ENCODE measurements around the gene DNAJC21. TPM values are rescaled to one million over a fixed set of nuclear protein-coding genes. Genes with fewer than 3 reads are reported as not detected.
"Not testable (repeated sequence)": the region's sequence is repeated elsewhere in the genome, so short reads cannot be mapped to it uniquely, and the experiment has no call there.

DNAJC21 gene
- polyA plus RNA-seq, 3 donors = 71.4 to 89.4 (median 73.1) TPM

GRCh38 chr5:34957857-34958690 lies 28.7 kb downstream of the DNAJC21 start:
- peak in 5 of 11 donors; percentile 4 to 39 (median 24) for DNase-seq (ENCODE audit: extremely low read depth in 1 of 11, low read depth in 9 of 11, low spot score in 4 of 11)

GRCh38 chr5:34959323-34959722 lies 30.0 kb downstream of the DNAJC21 start:
- DNase-seq (ENCODE audit: extremely low read depth in 1 of 11, low read depth in 9 of 11, low spot score in 4 of 11) = no peak

GRCh38 chr5:34967540-34967939 lies 38.2 kb downstream of the DNAJC21 start:
- no peak for DNase-seq (ENCODE audit: extremely low read depth in 1 of 11, low read depth in 9 of 11, low spot score in 4 of 11)

- DNase-seq (ENCODE audit: extremely low read depth in 1 of 11, low read depth in 9 of 11, low spot score in 4 of 11) = no peak
Measured at GRCh38 chr5:34968258-34968657, 38.9 kb downstream of the DNAJC21 start.

- no peak for DNase-seq (ENCODE audit: extremely low read depth in 1 of 11, low read depth in 9 of 11, low spot score in 4 of 11)
Measured at GRCh38 chr5:34970552-34970951, 41.2 kb downstream of the DNAJC21 start.

DNA sequence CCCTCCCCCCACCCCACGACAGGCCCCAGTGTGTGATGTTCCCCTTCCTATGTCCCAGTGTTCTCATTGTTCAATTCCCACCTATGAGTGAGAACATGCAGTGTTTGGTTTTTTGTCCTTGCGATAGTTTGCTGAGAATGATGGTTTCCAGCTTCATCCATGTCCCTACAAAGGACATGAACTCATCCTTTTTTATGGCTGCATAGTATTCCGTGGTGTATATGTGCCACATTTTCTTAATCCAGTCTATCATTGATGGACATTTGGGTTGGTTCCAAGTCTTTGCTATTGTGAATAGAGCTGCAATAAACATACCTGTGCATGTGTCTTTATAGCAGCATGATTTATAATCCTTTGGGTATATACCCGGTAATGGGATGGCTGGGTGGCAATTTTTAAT lies 42.3 kb downstream of the DNAJC21 start:
- not testable (repeated sequence) for DNase-seq (ENCODE audit: extremely low read depth in 1 of 11, low read depth in 9 of 11, low spot score in 4 of 11)

DNA sequence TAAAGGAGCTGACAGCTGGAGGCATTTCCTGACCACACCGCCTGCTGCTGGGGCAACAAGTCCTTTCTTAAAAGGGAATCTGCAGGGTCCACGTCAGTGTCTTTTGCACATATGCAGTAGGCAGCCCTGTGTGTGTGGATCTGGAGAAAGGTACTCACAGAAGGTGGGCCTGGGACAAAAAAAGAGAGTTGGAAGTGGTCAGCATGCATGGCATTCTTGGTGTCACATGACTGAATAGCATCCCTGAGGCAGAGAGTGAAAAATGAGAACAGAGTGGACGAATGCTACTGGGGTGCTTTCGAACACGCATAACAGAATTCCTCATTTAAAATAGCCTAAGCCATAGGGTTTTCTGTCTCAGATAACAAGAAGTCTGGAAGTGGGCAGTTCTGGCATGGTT lies 47.0 kb downstream of the DNAJC21 start:
- DNase-seq (ENCODE audit: extremely low read depth in 1 of 11, low read depth in 9 of 11, low spot score in 4 of 11) = peak in 1 of 11 donors; percentile 2

DNA sequence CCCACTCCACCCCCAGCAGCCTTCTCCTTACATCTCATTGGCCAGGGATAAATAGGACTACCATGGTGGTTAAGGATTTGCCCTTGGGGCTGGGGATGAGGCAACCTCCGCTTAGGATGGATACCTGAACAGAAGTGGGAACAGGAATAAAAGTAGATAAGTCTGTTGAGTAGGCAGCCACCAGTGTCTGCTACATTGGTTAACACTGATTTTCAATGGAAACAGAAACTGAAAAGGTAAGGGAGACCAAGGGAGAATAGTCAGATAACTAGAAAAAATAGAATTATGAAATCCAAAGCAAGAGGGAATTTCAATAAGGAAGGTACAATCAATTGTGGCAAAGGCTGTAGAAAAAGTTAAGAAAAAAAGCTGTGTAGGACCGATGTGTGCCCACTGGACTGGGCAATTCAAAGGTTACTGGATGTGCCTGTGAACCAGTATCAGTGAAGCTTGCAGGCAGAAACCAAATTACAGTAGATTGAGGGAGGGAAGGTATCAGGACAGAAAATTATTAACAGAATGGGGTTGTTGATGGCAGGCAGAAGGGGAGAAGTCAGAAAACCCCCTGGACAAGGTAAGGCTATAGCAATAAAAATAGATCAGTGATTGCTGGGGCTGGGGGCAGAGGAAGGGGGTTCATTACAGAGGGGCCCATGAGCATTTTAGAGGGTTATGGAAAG lies 48.7 kb downstream of the DNAJC21 start:
- peak in 2 of 11 donors; percentile 18 to 43 for DNase-seq (ENCODE audit: extremely low read depth in 1 of 11, low read depth in 9 of 11, low spot score in 4 of 11)

GRCh38 chr5:34978681-34979080 lies 49.3 kb downstream of the DNAJC21 start:
- no peak for DNase-seq (ENCODE audit: extremely low read depth in 1 of 11, low read depth in 9 of 11, low spot score in 4 of 11)

- no peak for DNase-seq (ENCODE audit: extremely low read depth in 1 of 11, low read depth in 9 of 11, low spot score in 4 of 11)
Measured at GRCh38 chr5:34982823-34983222, 53.5 kb downstream of the DNAJC21 start.

DNA sequence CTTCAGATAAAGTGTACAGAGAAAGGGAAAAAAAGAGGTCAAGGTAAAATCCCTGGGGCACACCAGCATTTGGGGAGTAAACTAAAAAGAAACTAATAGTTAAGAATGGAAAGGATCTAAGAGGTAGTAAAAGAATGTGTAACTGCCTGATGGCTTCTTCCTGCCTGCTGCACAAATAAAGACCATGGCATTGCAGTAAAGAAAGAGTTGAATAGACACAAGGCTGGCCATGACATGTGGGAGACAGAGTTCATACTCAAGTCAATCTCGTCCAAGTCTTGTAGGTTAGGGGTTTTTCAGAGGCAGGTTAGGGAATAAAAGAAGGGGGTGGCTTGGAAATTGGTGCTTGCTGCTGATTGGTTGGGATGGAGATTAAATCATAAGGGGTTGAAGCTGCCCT lies 57.6 kb downstream of the DNAJC21 start:
- DNase-seq (ENCODE audit: extremely low read depth in 1 of 11, low read depth in 9 of 11, low spot score in 4 of 11) = no peak

GRCh38 chr5:34991486-34992238 lies 62.3 kb downstream of the DNAJC21 start:
- no peak for DNase-seq (ENCODE audit: extremely low read depth in 1 of 11, low read depth in 9 of 11, low spot score in 4 of 11)

- no peak for DNase-seq (ENCODE audit: extremely low read depth in 1 of 11, low read depth in 9 of 11, low spot score in 4 of 11)
Measured at GRCh38 chr5:34993951-34994350, 64.6 kb downstream of the DNAJC21 start.

GRCh38 chr5:34996261-34996660 lies 66.9 kb downstream of the DNAJC21 start:
- no peak for DNase-seq (ENCODE audit: extremely low read depth in 1 of 11, low read depth in 9 of 11, low spot score in 4 of 11)

DNA sequence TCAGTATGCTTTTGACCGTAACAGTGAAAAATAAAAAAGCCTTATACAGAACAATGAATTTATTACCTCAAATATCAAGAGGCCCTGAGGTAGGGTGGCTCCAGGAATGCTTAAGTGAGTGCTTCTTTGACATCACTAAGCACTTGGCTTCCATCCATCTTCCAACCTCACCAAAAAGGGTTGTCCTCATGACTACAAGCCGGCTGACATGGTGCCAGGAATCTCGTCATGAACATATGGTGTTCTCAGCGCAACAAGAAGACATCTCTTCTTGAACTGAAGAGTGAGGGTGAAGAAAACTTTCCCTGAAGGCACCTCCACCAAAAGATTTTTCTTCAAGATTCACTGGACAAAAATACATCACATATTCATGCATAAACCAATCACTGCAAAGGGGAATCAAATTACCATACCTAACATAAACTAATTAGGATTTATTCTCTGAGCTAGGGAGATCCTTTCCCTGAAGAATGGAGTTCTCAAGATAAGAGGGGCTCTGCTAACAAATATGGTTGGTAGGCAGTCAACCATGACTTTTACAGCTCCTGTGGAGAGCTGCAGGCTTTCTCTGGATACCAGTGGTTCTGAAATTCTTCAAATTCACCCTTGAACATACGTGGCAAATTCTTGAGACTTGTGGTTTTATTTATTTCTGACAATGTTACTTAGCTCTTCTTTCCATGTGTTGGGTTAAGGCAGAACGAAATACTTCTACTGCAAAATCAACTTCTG lies 68.9 kb downstream of the DNAJC21 start:
- DNase-seq (ENCODE audit: extremely low read depth in 1 of 11, low read depth in 9 of 11, low spot score in 4 of 11) = no peak

DNA sequence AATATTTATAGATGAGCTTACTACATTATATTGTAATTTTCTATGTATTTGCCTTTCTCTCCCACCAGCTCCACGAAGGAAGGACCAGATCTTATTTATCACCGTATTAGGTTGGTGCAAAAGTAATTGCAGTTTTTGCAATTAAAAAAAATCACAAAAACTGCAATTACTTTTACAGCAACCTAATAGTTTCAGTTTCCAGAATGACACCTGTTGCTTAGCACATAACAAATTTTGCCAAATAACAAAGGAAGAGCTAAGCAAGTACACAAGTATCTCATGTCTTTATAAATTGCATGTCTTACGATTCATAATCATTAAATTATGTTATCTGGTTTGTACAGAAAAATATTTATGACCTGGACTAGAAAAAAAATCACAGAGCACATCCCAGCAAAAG lies 72.5 kb downstream of the DNAJC21 start:
- no peak for DNase-seq (ENCODE audit: extremely low read depth in 1 of 11, low read depth in 9 of 11, low spot score in 4 of 11)

DNA sequence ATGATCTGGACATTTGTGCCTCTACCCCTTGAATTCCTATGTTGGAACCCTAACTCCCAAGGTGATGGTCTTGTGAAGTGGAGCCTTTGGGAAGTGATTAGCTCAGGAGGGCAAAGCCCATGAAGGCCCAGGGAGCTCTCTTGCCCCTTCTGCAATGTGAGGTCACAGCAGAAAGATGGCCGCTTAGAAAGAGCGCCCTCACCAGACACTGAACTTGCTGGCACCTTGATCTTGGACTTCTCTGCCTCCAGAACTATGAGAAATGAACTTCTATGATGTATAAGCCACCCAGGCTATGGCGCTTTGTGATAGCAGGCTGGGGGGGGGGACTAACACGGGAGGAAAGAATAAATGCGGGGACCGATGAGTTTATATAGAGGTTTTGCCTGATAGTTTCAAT lies 73.1 kb downstream of the DNAJC21 start:
- DNase-seq (ENCODE audit: extremely low read depth in 1 of 11, low read depth in 9 of 11, low spot score in 4 of 11) = no peak

GRCh38 chr5:35003018-35003957 lies 73.9 kb downstream of the DNAJC21 start:
- peak in 8 of 11 donors; percentile 22 to 60 (median 38) for DNase-seq (ENCODE audit: extremely low read depth in 1 of 11, low read depth in 9 of 11, low spot score in 4 of 11)
